Caco-2 (cell line): ENCODE measurements around the gene FNDC3B. TPM values are rescaled to one million over a fixed set of nuclear protein-coding genes. Genes with fewer than 3 reads are reported as not detected.

Source experiments
- BruUV-seq: library from RNA; stranded (reverse); fragments of 400-500 nt; replicated peaks from 2 replicates; lab custom pipeline; 2021; lab: Mats Ljungman, UMichigan
- CTCF ChIA-PET: fragments of 300-600 bp; sonication (Branson Sonifier 250); formaldehyde crosslinking; loops from one replicate; lab custom pipeline; 2022; ENCODE audit warnings: antibody characterized with exemption; lab: Charles Lee
- POLR2A ChIA-PET: fragments of 300-600 bp; sonication (Branson Sonifier 250); formaldehyde crosslinking; loops from one replicate; lab custom pipeline; 2022; ENCODE audit warnings: antibody characterized with exemption; lab: Charles Lee
- DNase-seq, 2 experiments: peaks; one replicate each; pipeline versions ENCODE4 v3.0.0 to v3.0.0-alpha.2; 2020 to 2022
- H3K27me3 ChIP-seq: replicated peaks from 2 replicates; pipeline ENCODE4 v1.6.0; 2011; ENCODE audit warnings: low read length; ENCODE audit not compliant: control insufficient read depth, insufficient read depth
- H3K36me3 ChIP-seq: 2 replicates; pipeline ENCODE4 v1.5.1; 2011; ENCODE audit warnings: low read length; ENCODE audit not compliant: control insufficient read depth, insufficient read depth
- H3K4me1 ChIP-seq: fragments of 250-450 bp; sonication (Bioruptor Pico); 2 replicates; pipeline ENCODE4 v1.5.1; 2020; ENCODE audit warnings: mild to moderate bottlenecking
- H3K4me3 ChIP-seq: 2 replicates; pipeline ENCODE4 v1.5.1; 2011; ENCODE audit warnings: low read depth, mild to moderate bottlenecking, control low read depth, low read length
- H3K9me3 ChIP-seq: fragments of 250-450 bp; sonication (Bioruptor Pico); 2 replicates; pipeline ENCODE4 v1.5.1; 2020; ENCODE audit warnings: mild to moderate bottlenecking, moderate library complexity
- H3K27ac Mint-ChIP-seq: one replicate; pipeline ENCODE4 v1.8.0; 2022; ENCODE audit warnings: mixed read lengths; ENCODE audit not compliant: unreplicated experiment
- H3K27me3 Mint-ChIP-seq: one replicate; pipeline ENCODE4 v1.8.0; 2022; ENCODE audit warnings: mixed read lengths; ENCODE audit not compliant: insufficient read depth, unreplicated experiment
- H3K36me3 Mint-ChIP-seq: one replicate; pipeline ENCODE4 v1.8.0; 2022; ENCODE audit warnings: mild to moderate bottlenecking, mixed read lengths; ENCODE audit not compliant: insufficient read depth, unreplicated experiment
- H3K4me1 Mint-ChIP-seq: one replicate; pipeline ENCODE4 v1.8.0; 2022; ENCODE audit warnings: low read depth, mixed read lengths; ENCODE audit not compliant: unreplicated experiment
- H3K4me3 Mint-ChIP-seq: one replicate; pipeline ENCODE4 v1.8.0; 2022; ENCODE audit warnings: mild to moderate bottlenecking, moderate library complexity, mixed read lengths; ENCODE audit not compliant: unreplicated experiment
- H3K9me3 Mint-ChIP-seq: one replicate; pipeline ENCODE4 v1.8.0; 2022; ENCODE audit warnings: mixed read lengths; ENCODE audit not compliant: unreplicated experiment
- CTCF ChIP-seq, 2 experiments: fragments of 200-600 bp in 1 of 2; IDR thresholded peaks; 1 replicate in 1 of 2; 2 replicates in 1 of 2; pipeline versions ENCODE4 v1.5.1 to v1.8.0; 2011 to 2022; ENCODE audit warnings: antibody characterized with exemption in 1 of 2, control low read depth in 1 of 2, inconsistent platforms in 1 of 2, low read depth in 1 of 2, low read length in 1 of 2, mild to moderate bottlenecking in 1 of 2, moderate library complexity in 1 of 2; ENCODE audit not compliant: insufficient read depth in 1 of 2, severe bottlenecking in 1 of 2, unreplicated experiment in 1 of 2
- intact Hi-C: fragments of 100-400 bp; cut with micrococcal nuclease; formaldehyde crosslinking; loops from one replicate; pipeline ENCODE4 v1.10.0; 2022; ENCODE audit not compliant: unreplicated experiment
- total RNA-seq: library from RNA; stranded (reverse); gene quantifications from 2 replicates; pipeline ENCODE4 v1.2.3, GENCODE V29; 2022

The FNDC3B gene
- total RNA-seq, 1 experiment from 2014 or later, result 59.8 TPM

- no peaks in the 10 kb centered on the region for H3K9me3 Mint-ChIP-seq
- H3K9me3 ChIP-seq, result no peaks in the 10 kb centered on the region
- CTCF ChIA-PET, result no interaction called here
- H3K4me1 Mint-ChIP-seq, result no peaks in the 10 kb centered on the region
- no peak for DNase-seq
- no peaks in the 10 kb centered on the region for H3K36me3 ChIP-seq
- no peaks in the 10 kb centered on the region for H3K36me3 Mint-ChIP-seq
- no peak overlapping the region for H3K4me3 Mint-ChIP-seq
- BruUV-seq, result no TSS peak
- no peaks in the 10 kb centered on the region for H3K27me3 ChIP-seq
- H3K27ac Mint-ChIP-seq, result no peak overlapping the region
- POLR2A ChIA-PET, result no interaction called here
- intact Hi-C loops, result loop anchor here (10.0 kb wide), 1 partner anchor 245 kb away; no protein-coding TSS in a partner anchor
- no peaks in the 10 kb centered on the region for H3K27me3 Mint-ChIP-seq
- H3K4me3 ChIP-seq, result no peak overlapping the region
- H3K4me1 ChIP-seq, result no peaks in the 10 kb centered on the region
- TF ChIP-seq CTCF (IDR thresholded peaks at IDR 0.05; ENCODE audit: insufficient read depth in 1 of 2, low read depth in 1 of 2, low read length in 1 of 2, severe bottlenecking in 1 of 2, unreplicated experiment in 1 of 2), result no peak
Measured at GRCh38 chr3:172029425-172030098, 9.8 kb upstream of the FNDC3B start.

- CTCF ChIA-PET, result no interaction called here
- no peaks in the 10 kb centered on the region for H3K9me3 ChIP-seq
- Mint-ChIP-seq H3K36me3 (no peaks in the 10 kb centered on the region), H3K27me3 (no peaks in the 10 kb centered on the region), H3K4me3 (no peak overlapping the region), H3K9me3 (no peaks in the 10 kb centered on the region), H3K27ac (no peak overlapping the region), H3K4me1 (no peaks in the 10 kb centered on the region)
- POLR2A ChIA-PET, result no interaction called here
- H3K4me3 ChIP-seq, result no peak overlapping the region
- no TSS peak for BruUV-seq
- no peaks in the 10 kb centered on the region for H3K36me3 ChIP-seq
- H3K27me3 ChIP-seq, result no peaks in the 10 kb centered on the region
- peaks cover 4% of the 10 kb centered on the region; the same call in 1 of the 2 replicates for H3K4me1 ChIP-seq
- no peak for TF ChIP-seq CTCF (IDR thresholded peaks at IDR 0.05; ENCODE audit: insufficient read depth in 1 of 2, low read depth in 1 of 2, low read length in 1 of 2, severe bottlenecking in 1 of 2, unreplicated experiment in 1 of 2)
- intact Hi-C loops, result loop anchor here (10.0 kb wide), 1 partner anchor 245 kb away; no protein-coding TSS in a partner anchor
- no peak for DNase-seq
Measured at GRCh38 chr3:172030181-172030580, 9.2 kb upstream of the FNDC3B start.

- no peak overlapping the region for H3K27ac Mint-ChIP-seq
- no peaks in the 10 kb centered on the region for H3K27me3 Mint-ChIP-seq
- H3K9me3 ChIP-seq, result no peaks in the 10 kb centered on the region
- no peaks in the 10 kb centered on the region for H3K27me3 ChIP-seq
- H3K9me3 Mint-ChIP-seq, result no peaks in the 10 kb centered on the region
- no peak for TF ChIP-seq CTCF (IDR thresholded peaks at IDR 0.05; ENCODE audit: insufficient read depth in 1 of 2, low read depth in 1 of 2, low read length in 1 of 2, severe bottlenecking in 1 of 2, unreplicated experiment in 1 of 2)
- H3K4me1 Mint-ChIP-seq, result no peaks in the 10 kb centered on the region
- ChIA-PET POLR2A (no interaction called here), CTCF (no interaction called here)
- no peaks in the 10 kb centered on the region for H3K36me3 ChIP-seq
- H3K36me3 Mint-ChIP-seq, result no peaks in the 10 kb centered on the region
- H3K4me3 ChIP-seq, result no peak overlapping the region
- peaks cover 6% of the 10 kb centered on the region; the same call in 1 of the 2 replicates for H3K4me1 ChIP-seq
- no peak for DNase-seq
- intact Hi-C loops, result loop anchor here (10.0 kb wide), 1 partner anchor 243 kb away; no protein-coding TSS in a partner anchor
- BruUV-seq, result no TSS peak
- no peak overlapping the region for H3K4me3 Mint-ChIP-seq
Measured at GRCh38 chr3:172031996-172032395, 7.4 kb upstream of the FNDC3B start.
